Adrenal gland (tissue), 12 donors: ENCODE measurements around the gene ACTL6B. TPM values are rescaled to one million over a fixed set of nuclear protein-coding genes. Genes with fewer than 3 reads are reported as not detected.

Experiments
- DNase-seq, 7 donors: peaks; one replicate each; pipeline ENCODE4 v3.0.0-alpha.2; 2019 to 2020
- H3K27ac ChIP-seq, 5 donors: fragments of 200-600 bp; sonication (generic) in 4 of 5; 1 replicate in 3 of 5; 2 replicates in 2 of 5; pipeline versions ENCODE4 v1.5.1 to v1.8.0; 2016 to 2020; ENCODE audit warnings: mild to moderate bottlenecking in 1 of 5
- H3K27me3 ChIP-seq: fragments of 200-600 bp; 2 replicates; pipeline ENCODE4 v1.8.0; 2021
- H3K36me3 ChIP-seq, 2 donors: fragments of 200-600 bp; replicated peaks in 1 of 2; 1 replicate in 1 of 2; 2 replicates in 1 of 2; pipeline versions ENCODE4 v1.5.1 to v1.8.0; 2018 to 2022
- H3K4me1 ChIP-seq, 2 donors: fragments of 200-600 bp; replicated peaks in 1 of 2; 1 replicate in 1 of 2; 2 replicates in 1 of 2; pipeline versions ENCODE4 v1.5.1 to v1.8.0; 2018 to 2021
- H3K4me3 ChIP-seq, 4 donors: fragments of 200-600 bp; sonication (generic) in 3 of 4; one replicate each; pipeline ENCODE4 v1.5.1; 2016 to 2018
- H3K9me3 ChIP-seq, 3 donors: fragments of 200-600 bp; sonication (generic) in 1 of 3; replicated peaks in 1 of 3; 1 replicate in 2 of 3; 2 replicates in 1 of 3; pipeline versions ENCODE4 v1.5.1 to v1.8.0; 2016 to 2021
- POLR2A ChIP-seq, 2 donors: fragments of 450-650 bp; IDR thresholded peaks; one replicate each; pipeline ENCODE4 v1.6.1; 2017; ENCODE audit warnings: antibody characterized with exemption in 2 of 2, mild to moderate bottlenecking in 2 of 2, moderate library complexity in 1 of 2
- WGBS, 4 donors: extraction: QIAGEN DNeasy Blood & Tissue Kit in 2 of 4; methylation state at CpG; one replicate each; pipeline versions ENCODE4 v1.1.5 to v1.1.7; 2013 to 2017; 5-methylcytosine and 5-hydroxymethylcytosine counted together
- intact Hi-C, 2 donors: fragments of 100-400 bp; cut with DNase I; formaldehyde crosslinking; loops; one replicate each; pipeline versions ENCODE4 v1.14.1 to v1.15.0; 2022 to 2023
- polyA plus RNA-seq, 3 donors: library from polyadenylated mRNA; stranded (reverse); fragments of 200-250 nt in 2 of 3; fragments of 350-450 nt in 1 of 3; fragmentation: Illumina TruSeq in 1 of 3; extraction: RNeasy Lipid Tissue Mini Kit (QIAGEN cat#74804) in 1 of 3; gene quantifications; one replicate each; pipeline ENCODE4 v1.2.3, GENCODE V29; 2013 to 2014
- total RNA-seq, 9 donors: library from RNA; depleted of rRNA in 4 of 9; stranded (reverse); fragments of >200 nt in 4 of 9; fragments of 120-200 nt in 1 of 9; fragmentation: NEBNext Ultra II Directional in 1 of 9; extraction: Animal tissue kit (Norgen Biotek cat#: 25700) in 1 of 9; gene quantifications; one replicate each; pipeline versions ENCODE4 v1.1.0 to v1.2.4, GENCODE V29; 2013 to 2023
- TF ChIP-seq, protein P1 (sequence below), 6 experiments: fragments of 450-650 bp in 4 of 6; fragments of 200-600 bp in 2 of 6; sonication (generic) in 1 of 6; IDR thresholded peaks; 1 replicate in 5 of 6; 2 replicates in 1 of 6; pipeline versions ENCODE4 v1.5.1 to v1.8.0; 2016 to 2021; ENCODE audit warnings: antibody characterized with exemption in 6 of 6, mild to moderate bottlenecking in 2 of 6, moderate library complexity in 1 of 6
- donor health status: healthy with polysubstance abuse.
- donor health status: Bipolar disorder and iron deficiency.
- donor health status: DM: yes; HTN: yes; CAD: no.
- donor health status: DM: no; HTN: no; CAD: no.
- donor health status: DM: no; HTN: no; CAD: no.
- donor health status: DM: yes; HTN: yes; CAD: no.

Gene ACTL6B
- total and polyA plus RNA-seq, 12 donors = 0.64 to 5.1 (median 2.4) TPM; not detected in 5

DNA sequence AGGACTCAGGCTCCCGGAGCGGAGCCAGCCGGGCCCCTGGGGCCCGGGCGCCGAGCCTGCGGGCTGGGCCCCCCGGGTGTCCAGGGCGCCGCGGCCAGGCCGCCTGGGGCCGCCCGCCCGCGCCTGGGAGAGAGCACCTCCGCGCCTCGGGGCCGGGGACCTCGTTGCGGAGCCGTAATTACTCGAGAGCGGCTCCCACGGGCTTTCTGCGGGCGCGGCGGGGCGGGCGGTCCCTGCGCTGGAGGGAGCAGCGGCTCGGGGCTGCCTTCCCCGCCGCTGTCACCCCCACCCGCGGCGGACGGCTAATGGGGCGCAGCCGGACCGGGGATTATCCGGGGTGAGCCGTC lies 18.8 kb upstream of the ACTL6B start:
- Histone ChIP-seq H3K4me3 (peak overlapping the region in 3 of 4 donors; percentile 18 to 92 (median 83)), H3K4me1 (peaks cover 6 to 23% of the 10 kb centered on the region in 2 donors), H3K36me3 (peaks cover 0 to 32% of the 10 kb centered on the region in 2 donors), H3K27me3 (no peaks in the 10 kb centered on the region), H3K9me3 (no peaks in the 10 kb centered on the region), H3K27ac (peak overlapping the region; percentile 91 to 99 (median 97))
- intact Hi-C loops = loop anchor here in 1 of 2 donors (5.0 kb wide), 1 partner anchor 93 kb away; no protein-coding TSS in a partner anchor
- peak in 1 of 7 donors; percentile 54 for DNase-seq
- WGBS, 4 donors = 0 to 1% (median 0%) methylated on average over 9 to 46 of the region's 46 CpGs; no CpG with 5 or more reads in 1 of the 4 donors
- no peak for TF ChIP-seq POLR2A (IDR thresholded peaks at IDR 0.05)
- TF ChIP-seq, protein P1, sequence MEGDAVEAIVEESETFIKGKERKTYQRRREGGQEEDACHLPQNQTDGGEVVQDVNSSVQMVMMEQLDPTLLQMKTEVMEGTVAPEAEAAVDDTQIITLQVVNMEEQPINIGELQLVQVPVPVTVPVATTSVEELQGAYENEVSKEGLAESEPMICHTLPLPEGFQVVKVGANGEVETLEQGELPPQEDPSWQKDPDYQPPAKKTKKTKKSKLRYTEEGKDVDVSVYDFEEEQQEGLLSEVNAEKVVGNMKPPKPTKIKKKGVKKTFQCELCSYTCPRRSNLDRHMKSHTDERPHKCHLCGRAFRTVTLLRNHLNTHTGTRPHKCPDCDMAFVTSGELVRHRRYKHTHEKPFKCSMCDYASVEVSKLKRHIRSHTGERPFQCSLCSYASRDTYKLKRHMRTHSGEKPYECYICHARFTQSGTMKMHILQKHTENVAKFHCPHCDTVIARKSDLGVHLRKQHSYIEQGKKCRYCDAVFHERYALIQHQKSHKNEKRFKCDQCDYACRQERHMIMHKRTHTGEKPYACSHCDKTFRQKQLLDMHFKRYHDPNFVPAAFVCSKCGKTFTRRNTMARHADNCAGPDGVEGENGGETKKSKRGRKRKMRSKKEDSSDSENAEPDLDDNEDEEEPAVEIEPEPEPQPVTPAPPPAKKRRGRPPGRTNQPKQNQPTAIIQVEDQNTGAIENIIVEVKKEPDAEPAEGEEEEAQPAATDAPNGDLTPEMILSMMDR (IDR thresholded peaks at IDR 0.05) = no peak

DNA sequence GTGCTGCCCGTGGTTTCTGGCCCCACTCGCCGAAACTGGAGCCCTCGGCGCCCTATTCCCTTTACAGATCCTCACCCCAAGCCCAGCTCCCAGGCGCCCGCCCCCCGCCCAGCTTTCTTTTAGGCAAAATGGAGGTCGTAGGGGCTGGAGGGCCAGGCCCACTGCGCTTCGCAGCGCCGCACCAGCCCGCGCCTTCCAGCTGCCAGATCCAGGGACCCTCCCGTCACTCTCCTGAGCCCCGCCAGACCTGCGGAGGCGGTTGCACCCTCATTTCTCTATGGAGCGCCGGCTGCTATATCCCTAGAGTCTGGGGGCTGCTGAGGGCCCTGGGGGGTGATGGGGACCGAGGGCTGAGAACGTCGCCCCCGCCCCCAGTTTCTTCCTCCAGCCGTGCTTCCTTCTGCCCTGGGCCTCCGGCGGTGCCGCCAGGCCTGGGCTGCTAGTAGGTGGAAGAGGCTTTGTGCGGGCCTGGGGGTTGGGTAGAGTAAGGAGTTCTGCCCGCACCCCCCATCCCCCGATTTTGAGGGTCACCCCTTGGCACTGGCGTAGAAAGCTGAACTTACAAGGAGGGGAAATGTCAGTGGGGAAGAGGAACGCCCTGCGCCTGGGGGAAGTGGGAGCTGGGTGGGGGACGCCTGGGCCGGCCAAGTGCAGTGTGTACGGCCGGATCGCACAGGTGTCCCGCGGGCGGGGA lies 18.3 kb upstream of the ACTL6B start:
- peak in 5 of 7 donors; percentile 42 to 67 (median 56) for DNase-seq
- H3K27ac ChIP-seq = peak overlapping the region; percentile 91 to 99 (median 97)
- peaks cover 0 to 32% of the 10 kb centered on the region in 2 donors for H3K36me3 ChIP-seq
- no peak for TF ChIP-seq POLR2A (IDR thresholded peaks at IDR 0.05)
- TF ChIP-seq, protein P1 (IDR thresholded peaks at IDR 0.05) = no peak
- H3K4me1 ChIP-seq = peaks cover under 1 to 18% of the 10 kb centered on the region in 2 donors
- H3K4me3 ChIP-seq = peak overlapping the region; percentile 49 to 92 (median 70)
- H3K9me3 ChIP-seq = no peaks in the 10 kb centered on the region
- H3K27me3 ChIP-seq = no peaks in the 10 kb centered on the region
- intact Hi-C loops = loop anchor here (5.0 kb wide), 2 partner anchors 47 to 92 kb away; no protein-coding TSS in a partner anchor
- 0% methylated on average over 5 to 43 of the region's 43 CpGs for WGBS, 4 donors

DNA sequence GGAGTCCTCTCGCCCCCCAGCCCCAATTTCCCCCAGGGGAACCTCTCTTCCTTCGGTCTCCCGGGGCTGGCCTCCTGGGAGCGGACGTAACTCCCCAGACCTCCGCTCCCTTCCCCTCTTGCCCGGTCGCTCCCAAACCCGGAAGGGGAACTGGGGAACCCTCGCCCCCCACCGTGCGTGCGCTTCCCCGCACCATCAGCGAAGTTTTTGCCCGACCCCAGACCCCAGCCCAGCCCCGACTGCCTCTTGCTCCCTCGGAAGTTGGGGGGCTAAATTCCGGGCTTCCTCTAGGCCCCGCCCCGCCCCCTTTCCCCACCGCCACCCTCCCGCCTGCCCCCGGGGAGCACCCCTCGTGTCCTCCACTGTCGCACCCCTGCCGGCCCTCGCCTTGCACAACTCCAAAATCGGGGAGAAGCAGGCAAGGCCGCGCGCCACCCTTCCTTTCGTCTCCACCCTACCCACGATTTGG lies 17.7 kb upstream of the ACTL6B start:
- H3K27me3 ChIP-seq = no peaks in the 10 kb centered on the region
- 0 to 2% (median 1%) methylated on average over 1 to 34 of the region's 34 CpGs for WGBS, 4 donors
- no peaks in the 10 kb centered on the region for H3K9me3 ChIP-seq
- intact Hi-C loops = loop anchor here in 1 of 2 donors (5.0 kb wide), 1 partner anchor 47 kb away; no protein-coding TSS in a partner anchor
- H3K36me3 ChIP-seq = peaks cover 0 to 27% of the 10 kb centered on the region in 2 donors
- TF ChIP-seq POLR2A (IDR thresholded peaks at IDR 0.05) = peak in 1 of 2 donors; percentile 15
- TF ChIP-seq, protein P1 (IDR thresholded peaks at IDR 0.05) = no peak
- peaks cover 0 to 14% of the 10 kb centered on the region in 2 donors for H3K4me1 ChIP-seq
- H3K27ac ChIP-seq = peak overlapping the region; percentile 91 to 99 (median 97)
- peak overlapping the region; percentile 49 to 94 (median 88) for H3K4me3 ChIP-seq
- DNase-seq = peak; percentile 44 to 77 (median 64)

DNA sequence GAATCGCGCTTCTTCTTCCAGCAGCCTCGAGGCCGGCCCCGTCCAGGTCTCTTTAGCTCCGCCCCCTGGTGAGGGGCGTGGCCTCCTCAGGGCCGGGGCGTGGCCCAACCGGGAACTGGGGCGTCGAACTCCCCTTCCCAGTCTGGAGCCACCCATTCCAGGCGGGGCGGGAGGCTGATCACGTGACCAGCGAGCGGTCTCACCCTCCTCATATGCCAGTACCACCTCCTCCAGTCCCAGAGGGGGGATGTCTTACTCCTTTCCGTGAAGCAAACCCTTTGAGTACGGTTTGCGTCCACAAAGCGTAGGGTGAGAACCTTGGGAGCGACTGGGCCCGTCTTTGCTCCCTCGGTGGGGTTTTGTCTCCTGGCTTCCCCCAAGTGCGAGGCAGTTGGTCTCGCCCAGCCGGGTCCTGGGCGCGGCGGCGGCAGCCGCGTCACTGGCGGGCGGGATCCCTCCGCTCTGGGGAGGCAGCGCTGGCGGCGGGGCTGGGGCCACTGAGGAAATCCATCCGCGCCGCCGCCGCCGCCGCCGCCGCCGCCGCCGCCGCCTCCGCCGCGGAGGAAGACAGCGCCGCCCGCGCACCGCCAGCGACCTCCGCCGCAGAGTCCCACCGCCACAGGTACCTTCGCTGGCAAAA lies 17.2 kb upstream of the ACTL6B start, which contains the start of gene GNB2:
GNB2 (plus strand) TSS at position 439 of the 640 bp plus-strand sequence. CDS start 2,526 bp downstream, outside the sequence.
- TF ChIP-seq POLR2A (IDR thresholded peaks at IDR 0.05) = peak; percentile 77 to 80
- TF ChIP-seq, protein P1 (IDR thresholded peaks at IDR 0.05) = peak in 1 of 6 experiments; percentile 23

More for the DNA sequence above, 17.2 kb upstream of the ACTL6B start, which contains the start of gene GNB2:
- Histone ChIP-seq H3K36me3 (peaks cover 0 to 21% of the 10 kb centered on the region in 2 donors), H3K4me3 (peak within 1 kb of the TSS; percentile 49 to 94 (median 88)), H3K9me3 (no peaks in the 10 kb centered on the region), H3K4me1 (peaks cover 0 to 14% of the 10 kb centered on the region in 2 donors), H3K27me3 (no peaks in the 10 kb centered on the region), H3K27ac (peak within 1 kb of the TSS; percentile 91 to 99 (median 97))
- DNase-seq = peak; percentile 99 to 100 (median 99)
- 0% methylated on average over 2 to 64 of the region's 65 CpGs for WGBS, 4 donors
- intact Hi-C loops = loop anchor here in 1 of 2 donors (5.0 kb wide), 1 partner anchor 46 kb away; no protein-coding TSS in a partner anchor
